CD4-positive, CD25-positive, alpha-beta regulatory T cell (primary cell): ENCODE results near the gene SAMD8. TPM values are rescaled to one million over a fixed set of nuclear protein-coding genes. Genes with fewer than 3 reads are reported as not detected.

Experiments
- ATAC-seq, 2 donors: fragments of 150-1000 bp; cut with Tn5 transposase; one replicate each; pipeline ENCODE4 v1.10.0; 2021; ENCODE audit warnings: low read depth in 2 of 2, moderate number of reproducible peaks in 2 of 2, moderate library complexity in 1 of 2
- DNase-seq, 3 donors: peaks; one replicate each; pipeline versions ENCODE4 v3.0.0 to v3.0.0-alpha.2; 2012 to 2022; ENCODE audit warnings: mixed read lengths in 1 of 3
- H3K27ac ChIP-seq: one replicate; pipeline ENCODE4 v1.7.0; 2013; ENCODE audit warnings: mild to moderate bottlenecking, low read length; ENCODE audit not compliant: insufficient read depth, poor library complexity, severe bottlenecking
- H3K27me3 ChIP-seq: one replicate; pipeline ENCODE4 v1.7.0; 2013; ENCODE audit warnings: low read length; ENCODE audit not compliant: control insufficient read depth, insufficient read depth
- H3K36me3 ChIP-seq: one replicate; pipeline ENCODE4 v1.7.0; 2013; ENCODE audit warnings: mild to moderate bottlenecking, low read length, moderate library complexity; ENCODE audit not compliant: control insufficient read depth, insufficient read depth
- H3K4me1 ChIP-seq: 2 replicates; pipeline ENCODE4 v1.7.0; 2013; ENCODE audit warnings: mild to moderate bottlenecking, low read length; ENCODE audit not compliant: insufficient read depth, control insufficient read depth, poor library complexity, severe bottlenecking
- H3K4me3 ChIP-seq: one replicate; pipeline ENCODE4 v1.7.0; 2013; ENCODE audit warnings: low read depth, mild to moderate bottlenecking, low read length, moderate library complexity
- H3K9me3 ChIP-seq, 2 experiments: 1 replicate in 1 of 2; 2 replicates in 1 of 2; pipeline ENCODE4 v1.7.0; 2013; ENCODE audit warnings: low read length in 2 of 2, mild to moderate bottlenecking in 1 of 2, moderate library complexity in 1 of 2; ENCODE audit not compliant: control insufficient read depth in 2 of 2
- H3K27ac Mint-ChIP-seq, 3 donors: one replicate each; pipeline ENCODE4 v1.8.0; 2020 to 2022; ENCODE audit warnings: mild to moderate bottlenecking in 3 of 3, mixed read lengths in 3 of 3, moderate library complexity in 2 of 3
- H3K27me3 Mint-ChIP-seq: one replicate; pipeline ENCODE4 v1.8.0; 2022; ENCODE audit warnings: mild to moderate bottlenecking, mixed read lengths
- H3K36me3 Mint-ChIP-seq: one replicate; pipeline ENCODE4 v1.8.0; 2020; ENCODE audit warnings: mixed read lengths
- H3K4me1 Mint-ChIP-seq, 4 donors: one replicate each; pipeline ENCODE4 v1.8.0; 2020 to 2022; ENCODE audit warnings: mixed read lengths in 4 of 4, mild to moderate bottlenecking in 1 of 4
- H3K4me3 Mint-ChIP-seq, 4 donors: one replicate each; pipeline ENCODE4 v1.8.0; 2020 to 2022; ENCODE audit warnings: mild to moderate bottlenecking in 4 of 4, mixed read lengths in 4 of 4, moderate library complexity in 3 of 4
- H3K9me3 Mint-ChIP-seq, 7 donors: one replicate each; pipeline ENCODE4 v1.8.0; 2020 to 2022; ENCODE audit warnings: mixed read lengths in 7 of 7, mild to moderate bottlenecking in 3 of 7, moderate library complexity in 2 of 7
- polyA plus RNA-seq, 4 donors: library from polyadenylated mRNA; unstranded; fragments of 300-500 nt; fragmentation: Illumina TruSeq; gene quantifications; one replicate each; pipeline ENCODE4 v1.2.3, GENCODE V29; 2021
- total RNA-seq: library from RNA; stranded (reverse); gene quantifications from one replicate; pipeline ENCODE4 v1.2.3, GENCODE V29; 2022

Gene SAMD8
- total and polyA plus RNA-seq, 5 donors from 2014 or later = 6.5 to 36.9 (median 8.0) TPM

DNA sequence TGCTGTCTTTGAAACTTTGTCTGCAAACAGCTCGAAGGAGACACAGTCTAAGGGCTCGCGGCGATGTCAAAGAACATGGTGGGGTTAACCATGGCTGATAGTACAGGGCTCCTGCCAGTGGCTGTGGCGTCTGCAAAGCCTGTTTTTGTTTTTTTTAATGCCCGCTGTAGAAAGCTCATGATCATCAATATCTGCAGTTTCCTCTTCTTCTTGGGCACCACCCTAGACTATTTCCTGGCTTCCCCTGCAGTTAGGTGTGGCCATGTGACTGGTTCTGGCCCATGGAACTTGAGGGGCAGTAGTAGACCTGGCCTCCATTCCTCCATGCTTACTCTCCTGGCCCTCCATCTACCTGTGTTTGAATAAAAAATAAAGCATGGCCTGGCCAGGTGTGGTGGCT is 21.8 kb upstream of the SAMD8 start:
- peak in 1 of 3 donors; percentile 72 for DNase-seq
- no peaks in the 10 kb centered on the region for H3K9me3 Mint-ChIP-seq
- no peak overlapping the region for H3K4me3 ChIP-seq
- ATAC-seq = peak; percentile 34 to 60
- no peak overlapping the region for H3K27ac ChIP-seq
- H3K9me3 ChIP-seq = no peaks in the 10 kb centered on the region
- peak overlapping the region; percentile 71 to 87 (median 81) for H3K27ac Mint-ChIP-seq
- peaks cover 12% of the 10 kb centered on the region for H3K4me1 ChIP-seq
- peaks cover 4% of the 10 kb centered on the region for H3K27me3 Mint-ChIP-seq
- H3K36me3 ChIP-seq = no peaks in the 10 kb centered on the region
- H3K27me3 ChIP-seq = no peaks in the 10 kb centered on the region
- H3K4me3 Mint-ChIP-seq = peak overlapping the region in 1 of 4 donors; percentile 57
- H3K4me1 Mint-ChIP-seq = peaks cover 6 to 20% (median 13%) of the 10 kb centered on the region in 4 donors
- no peaks in the 10 kb centered on the region for H3K36me3 Mint-ChIP-seq

DNA sequence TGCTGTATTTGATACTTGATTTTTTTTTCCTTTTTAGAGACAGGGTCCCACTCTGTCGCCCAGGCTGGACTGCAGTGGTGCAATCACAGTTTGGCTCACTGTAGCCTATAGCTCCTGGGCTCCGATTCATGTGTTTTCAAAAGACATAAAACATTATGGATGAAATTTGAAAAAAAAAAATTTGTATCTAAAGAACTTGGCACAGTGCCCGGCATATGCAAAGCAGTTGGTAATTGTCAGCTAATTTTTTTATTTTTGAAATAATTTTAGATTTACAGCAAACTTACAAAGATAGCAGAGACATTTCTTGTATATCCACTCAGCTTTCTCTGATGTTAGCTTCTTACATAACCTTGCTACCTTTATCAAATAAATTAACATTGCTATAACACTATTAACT is 20.3 kb upstream of the SAMD8 start:
- Mint-ChIP-seq H3K9me3 (no peaks in the 10 kb centered on the region), H3K36me3 (no peaks in the 10 kb centered on the region), H3K27me3 (peaks cover 4% of the 10 kb centered on the region), H3K27ac (no peak overlapping the region), H3K4me1 (peaks cover 6 to 20% (median 13%) of the 10 kb centered on the region in 4 donors), H3K4me3 (no peak overlapping the region)
- H3K27ac ChIP-seq = no peak overlapping the region
- H3K4me3 ChIP-seq = no peak overlapping the region
- DNase-seq (no peak), ATAC-seq (no peak)
- no peaks in the 10 kb centered on the region for H3K27me3 ChIP-seq
- no peaks in the 10 kb centered on the region for H3K9me3 ChIP-seq
- no peaks in the 10 kb centered on the region for H3K36me3 ChIP-seq
- peaks cover 12% of the 10 kb centered on the region for H3K4me1 ChIP-seq

GRCh38 chr10:75094465-75094864 is 17.0 kb upstream of the SAMD8 start:
- ATAC-seq = no peak
- no peak overlapping the region for H3K27ac Mint-ChIP-seq
- Histone ChIP-seq H3K4me1 (peaks cover 8% of the 10 kb centered on the region), H3K36me3 (no peaks in the 10 kb centered on the region), H3K9me3 (no peaks in the 10 kb centered on the region), H3K27me3 (no peaks in the 10 kb centered on the region), H3K4me3 (no peak overlapping the region), H3K27ac (no peak overlapping the region)
- H3K9me3 Mint-ChIP-seq = no peaks in the 10 kb centered on the region
- H3K4me3 Mint-ChIP-seq = no peak overlapping the region
- peaks cover 4 to 11% (median 8%) of the 10 kb centered on the region in 4 donors for H3K4me1 Mint-ChIP-seq
- peaks cover 4% of the 10 kb centered on the region for H3K27me3 Mint-ChIP-seq
- no peak for DNase-seq
- H3K36me3 Mint-ChIP-seq = no peaks in the 10 kb centered on the region

DNA sequence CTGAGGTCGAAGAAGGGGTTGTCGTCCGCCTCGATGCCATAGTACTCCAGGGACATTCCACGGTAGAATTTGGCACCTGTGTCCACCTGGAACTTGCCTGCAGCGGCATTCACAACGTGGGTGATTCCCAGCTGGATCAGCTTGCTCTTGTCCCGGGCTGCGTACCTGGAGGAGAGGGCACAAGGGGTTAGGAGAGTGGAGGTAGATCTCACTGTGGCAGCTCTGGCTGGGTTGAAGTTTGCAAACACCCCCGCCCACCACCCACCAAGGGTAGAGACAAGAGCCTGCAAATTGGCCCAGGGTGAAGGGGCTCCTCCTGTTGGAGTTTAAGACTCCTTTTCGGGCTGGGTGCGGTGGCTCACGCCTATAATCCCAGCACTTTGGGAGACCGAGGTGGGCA is 15.8 kb upstream of the SAMD8 start:
- Histone ChIP-seq H3K9me3 (no peaks in the 10 kb centered on the region), H3K36me3 (no peaks in the 10 kb centered on the region), H3K27ac (no peak overlapping the region), H3K27me3 (no peaks in the 10 kb centered on the region), H3K4me3 (no peak overlapping the region), H3K4me1 (no peaks in the 10 kb centered on the region)
- peaks cover 4% of the 10 kb centered on the region for H3K27me3 Mint-ChIP-seq
- no peak overlapping the region for H3K4me3 Mint-ChIP-seq
- H3K9me3 Mint-ChIP-seq = no peaks in the 10 kb centered on the region
- H3K4me1 Mint-ChIP-seq = peaks cover 0 to 3% (median 0%) of the 10 kb centered on the region in 4 donors
- DNase-seq (no peak), ATAC-seq (no peak)
- no peak overlapping the region for H3K27ac Mint-ChIP-seq
- H3K36me3 Mint-ChIP-seq = no peaks in the 10 kb centered on the region

DNA sequence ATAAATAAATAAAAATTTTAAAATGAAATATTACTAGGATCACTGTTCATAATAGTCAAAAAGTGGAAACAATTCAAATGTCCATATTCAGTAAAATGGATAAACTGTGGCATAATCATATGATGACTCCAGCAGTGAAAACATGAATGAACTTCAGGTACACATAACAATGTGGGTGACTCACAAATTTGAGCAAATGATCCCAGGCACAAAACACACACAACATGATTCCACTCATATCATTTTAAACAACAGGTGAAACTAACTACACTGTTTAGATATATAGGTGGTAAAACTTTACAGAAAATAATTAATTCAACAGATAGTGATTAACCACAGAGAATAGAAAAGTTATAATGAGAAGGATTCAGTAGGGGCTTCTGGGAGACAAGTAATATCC is 14.7 kb upstream of the SAMD8 start:
- Histone ChIP-seq H3K4me1 (no peaks in the 10 kb centered on the region), H3K27ac (no peak overlapping the region), H3K4me3 (no peak overlapping the region), H3K36me3 (no peaks in the 10 kb centered on the region), H3K9me3 (no peaks in the 10 kb centered on the region), H3K27me3 (no peaks in the 10 kb centered on the region)
- H3K9me3 Mint-ChIP-seq = no peaks in the 10 kb centered on the region
- no peak overlapping the region for H3K4me3 Mint-ChIP-seq
- no peaks in the 10 kb centered on the region for H3K36me3 Mint-ChIP-seq
- peaks cover 4% of the 10 kb centered on the region for H3K27me3 Mint-ChIP-seq
- ATAC-seq (no peak), DNase-seq (no peak)
- H3K27ac Mint-ChIP-seq = peak overlapping the region in 2 of 3 donors; percentile 8 to 34
- H3K4me1 Mint-ChIP-seq = peaks cover 0 to 3% (median 0%) of the 10 kb centered on the region in 4 donors

GRCh38 chr10:75097666-75098285 is 13.7 kb upstream of the SAMD8 start:
- H3K27ac Mint-ChIP-seq = no peak overlapping the region
- peaks cover 0 to 3% (median 0%) of the 10 kb centered on the region in 4 donors for H3K4me1 Mint-ChIP-seq
- ATAC-seq (no peak), DNase-seq (no peak)
- H3K27me3 Mint-ChIP-seq = peaks cover 4% of the 10 kb centered on the region
- Histone ChIP-seq H3K4me3 (no peak overlapping the region), H3K9me3 (no peaks in the 10 kb centered on the region), H3K27ac (no peak overlapping the region), H3K4me1 (no peaks in the 10 kb centered on the region), H3K36me3 (no peaks in the 10 kb centered on the region), H3K27me3 (no peaks in the 10 kb centered on the region)
- no peaks in the 10 kb centered on the region for H3K9me3 Mint-ChIP-seq
- no peaks in the 10 kb centered on the region for H3K36me3 Mint-ChIP-seq
- H3K4me3 Mint-ChIP-seq = no peak overlapping the region

- no peak overlapping the region for H3K27ac ChIP-seq
- Mint-ChIP-seq H3K36me3 (no peaks in the 10 kb centered on the region), H3K4me1 (peaks cover 0 to 3% (median 0%) of the 10 kb centered on the region in 4 donors), H3K27me3 (peaks cover 4% of the 10 kb centered on the region), H3K4me3 (no peak overlapping the region), H3K9me3 (no peaks in the 10 kb centered on the region), H3K27ac (no peak overlapping the region)
- H3K4me1 ChIP-seq = no peaks in the 10 kb centered on the region
- H3K4me3 ChIP-seq = no peak overlapping the region
- no peaks in the 10 kb centered on the region for H3K9me3 ChIP-seq
- H3K36me3 ChIP-seq = no peaks in the 10 kb centered on the region
- ATAC-seq (no peak), DNase-seq (no peak)
- no peaks in the 10 kb centered on the region for H3K27me3 ChIP-seq
These were observed 12.4 kb upstream of the SAMD8 start for GRCh38 chr10:75098902-75099673.
